ENCODE data around the gene INPP5A.

Gene INPP5A

GRCh38 chr10:132575320-132576201, 38.0 kb downstream of the INPP5A start:
- DNase-seq (ENCODE audit: extremely low read depth, low read depth), result peak; percentile 52
- TF ChIP-seq, protein P1, sequence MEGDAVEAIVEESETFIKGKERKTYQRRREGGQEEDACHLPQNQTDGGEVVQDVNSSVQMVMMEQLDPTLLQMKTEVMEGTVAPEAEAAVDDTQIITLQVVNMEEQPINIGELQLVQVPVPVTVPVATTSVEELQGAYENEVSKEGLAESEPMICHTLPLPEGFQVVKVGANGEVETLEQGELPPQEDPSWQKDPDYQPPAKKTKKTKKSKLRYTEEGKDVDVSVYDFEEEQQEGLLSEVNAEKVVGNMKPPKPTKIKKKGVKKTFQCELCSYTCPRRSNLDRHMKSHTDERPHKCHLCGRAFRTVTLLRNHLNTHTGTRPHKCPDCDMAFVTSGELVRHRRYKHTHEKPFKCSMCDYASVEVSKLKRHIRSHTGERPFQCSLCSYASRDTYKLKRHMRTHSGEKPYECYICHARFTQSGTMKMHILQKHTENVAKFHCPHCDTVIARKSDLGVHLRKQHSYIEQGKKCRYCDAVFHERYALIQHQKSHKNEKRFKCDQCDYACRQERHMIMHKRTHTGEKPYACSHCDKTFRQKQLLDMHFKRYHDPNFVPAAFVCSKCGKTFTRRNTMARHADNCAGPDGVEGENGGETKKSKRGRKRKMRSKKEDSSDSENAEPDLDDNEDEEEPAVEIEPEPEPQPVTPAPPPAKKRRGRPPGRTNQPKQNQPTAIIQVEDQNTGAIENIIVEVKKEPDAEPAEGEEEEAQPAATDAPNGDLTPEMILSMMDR (IDR thresholded peaks at IDR 0.05; ENCODE audit: low read depth, low read length), result no peak

DNA sequence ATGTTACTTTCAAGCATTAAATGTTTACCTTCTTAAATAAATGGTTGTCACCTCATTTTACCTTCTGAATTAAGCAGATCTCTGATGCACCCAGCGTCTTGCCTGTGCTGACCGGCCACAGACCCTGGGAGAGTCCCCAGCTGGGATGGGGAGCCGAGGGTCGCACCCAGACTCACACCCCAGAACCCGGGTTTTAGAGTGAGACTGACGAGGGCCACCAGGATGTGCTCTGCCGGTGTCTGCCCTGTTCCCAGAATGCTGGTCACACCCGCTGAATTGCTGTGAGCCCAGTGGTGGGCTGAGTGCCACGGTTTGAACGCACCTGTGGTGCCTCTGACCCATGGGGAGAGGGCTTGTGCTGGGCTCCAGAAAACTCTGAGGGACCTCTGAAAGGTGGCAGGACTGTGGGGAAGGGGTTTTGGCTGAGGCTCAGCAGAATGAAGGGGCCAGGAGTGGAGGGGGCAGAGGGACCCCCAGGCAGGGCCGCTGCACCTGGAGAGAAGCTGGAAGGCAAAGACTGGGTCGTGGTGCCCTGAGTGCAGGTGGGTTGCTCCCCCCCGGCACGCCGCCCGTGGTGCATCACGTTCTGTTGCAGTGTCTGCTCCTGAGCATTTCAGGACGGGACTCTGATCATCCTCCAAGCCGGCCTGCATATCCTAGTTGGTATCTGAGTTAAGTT, 39.2 kb downstream of the INPP5A start:
- TF ChIP-seq, protein P1 (IDR thresholded peaks at IDR 0.05; ENCODE audit: low read depth, low read length), result no peak
- DNase-seq (ENCODE audit: extremely low read depth, low read depth), result no peak

- TF ChIP-seq, protein P1 (IDR thresholded peaks at IDR 0.05; ENCODE audit: low read depth, low read length), result peak; percentile 9
- DNase-seq (ENCODE audit: extremely low read depth, low read depth), result no peak
These were observed 39.9 kb downstream of the INPP5A start for GRCh38 chr10:132577350-132578003.

DNA sequence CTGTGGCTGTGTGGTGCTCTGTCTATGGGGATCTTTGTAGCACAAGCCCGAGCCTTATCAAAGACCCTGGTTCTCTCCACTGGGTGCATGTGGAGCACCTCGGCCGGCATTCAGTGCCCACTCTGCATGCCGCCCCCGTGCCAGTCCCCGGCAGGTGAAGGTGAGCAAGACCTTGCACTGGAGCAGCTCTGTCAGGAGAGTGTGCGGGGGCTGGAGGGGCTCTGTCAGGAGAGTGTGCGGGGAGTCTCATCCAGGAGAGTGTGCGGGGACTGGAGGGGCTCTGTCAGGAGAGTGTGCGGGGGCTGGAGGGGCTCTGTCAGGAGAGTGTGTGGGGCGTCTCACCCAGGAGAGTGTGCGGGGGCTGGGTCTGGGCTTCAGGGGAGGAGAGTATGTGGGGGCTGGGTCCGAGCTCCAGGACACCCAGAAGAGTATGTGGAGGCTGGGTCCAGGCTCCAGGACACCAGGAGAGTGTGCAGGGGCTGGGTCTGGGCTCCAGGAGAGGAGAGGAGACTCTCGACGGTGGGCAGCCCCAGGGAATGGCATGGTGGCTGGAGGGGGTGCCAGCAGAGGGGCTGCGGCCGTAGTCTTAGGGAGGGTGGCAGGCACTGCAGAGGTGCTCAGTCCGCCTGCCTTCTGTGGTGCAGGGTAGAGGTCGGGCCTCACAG, 40.8 kb downstream of the INPP5A start:
- TF ChIP-seq, protein P1 (IDR thresholded peaks at IDR 0.05; ENCODE audit: low read depth, low read length), result no peak
- no peak for DNase-seq (ENCODE audit: extremely low read depth, low read depth)

DNA sequence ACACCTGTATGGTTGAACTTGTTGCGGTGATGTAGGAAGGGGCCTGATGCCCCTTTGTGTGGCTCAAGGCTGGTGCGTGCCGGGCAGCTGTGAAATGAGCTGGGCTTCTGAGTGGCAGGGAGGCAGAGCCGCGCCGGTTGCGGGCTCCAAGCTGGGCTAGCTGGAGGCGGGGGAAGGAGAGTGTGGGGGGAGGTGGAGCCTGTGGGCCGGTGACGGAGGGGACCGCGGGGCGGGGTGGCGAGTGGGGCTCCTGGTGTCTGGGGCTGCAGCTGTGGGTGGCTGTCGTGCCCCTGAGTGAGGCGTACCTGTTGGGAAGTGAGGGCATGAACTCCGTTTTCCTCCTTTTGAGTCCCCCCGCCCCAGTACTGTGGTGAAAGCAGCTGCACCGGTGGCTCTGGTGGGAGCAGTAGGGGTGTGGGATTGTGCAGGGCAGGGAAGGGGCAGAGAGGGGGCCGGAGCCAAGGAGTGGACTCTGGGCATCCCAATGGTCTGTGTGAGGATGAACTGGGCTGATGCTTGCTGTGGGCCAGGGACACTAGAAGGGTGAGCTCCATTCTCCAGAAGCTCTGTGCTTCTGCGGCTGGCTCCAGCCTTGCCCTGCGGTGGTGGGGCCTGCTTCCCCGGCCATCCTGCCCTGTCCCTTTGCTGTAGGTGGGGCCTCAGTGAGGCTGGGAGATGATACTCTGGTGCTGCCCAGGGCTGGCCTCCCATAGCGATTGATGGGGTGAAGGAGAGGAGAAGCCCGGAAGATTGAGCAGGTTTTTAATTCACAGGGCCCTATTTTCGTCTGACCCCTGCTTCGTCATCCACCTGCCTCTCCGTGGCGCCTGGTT, 41.7 kb downstream of the INPP5A start:
- TF ChIP-seq, protein P1 (IDR thresholded peaks at IDR 0.05; ENCODE audit: low read depth, low read length), result no peak
- DNase-seq (ENCODE audit: extremely low read depth, low read depth), result no peak

GRCh38 chr10:132580143-132580542, 42.6 kb downstream of the INPP5A start:
- TF ChIP-seq, protein P1 (IDR thresholded peaks at IDR 0.05; ENCODE audit: low read depth, low read length), result no peak
- no peak for DNase-seq (ENCODE audit: extremely low read depth, low read depth)

All from AG09319 (cell line).